GM19240 (cell line): ENCODE results near the gene TSPAN32.
"Not testable (repeated sequence)": the region's sequence is repeated elsewhere in the genome, so short reads cannot be mapped to it uniquely, and the experiment has no call there.

ENCODE experiments used
- DNase-seq: peaks from one replicate; pipeline ENCODE4 v3.0.0; 2011; ENCODE audit warnings: low spot score; ENCODE audit not compliant: insufficient read length

TSPAN32 gene

DNA sequence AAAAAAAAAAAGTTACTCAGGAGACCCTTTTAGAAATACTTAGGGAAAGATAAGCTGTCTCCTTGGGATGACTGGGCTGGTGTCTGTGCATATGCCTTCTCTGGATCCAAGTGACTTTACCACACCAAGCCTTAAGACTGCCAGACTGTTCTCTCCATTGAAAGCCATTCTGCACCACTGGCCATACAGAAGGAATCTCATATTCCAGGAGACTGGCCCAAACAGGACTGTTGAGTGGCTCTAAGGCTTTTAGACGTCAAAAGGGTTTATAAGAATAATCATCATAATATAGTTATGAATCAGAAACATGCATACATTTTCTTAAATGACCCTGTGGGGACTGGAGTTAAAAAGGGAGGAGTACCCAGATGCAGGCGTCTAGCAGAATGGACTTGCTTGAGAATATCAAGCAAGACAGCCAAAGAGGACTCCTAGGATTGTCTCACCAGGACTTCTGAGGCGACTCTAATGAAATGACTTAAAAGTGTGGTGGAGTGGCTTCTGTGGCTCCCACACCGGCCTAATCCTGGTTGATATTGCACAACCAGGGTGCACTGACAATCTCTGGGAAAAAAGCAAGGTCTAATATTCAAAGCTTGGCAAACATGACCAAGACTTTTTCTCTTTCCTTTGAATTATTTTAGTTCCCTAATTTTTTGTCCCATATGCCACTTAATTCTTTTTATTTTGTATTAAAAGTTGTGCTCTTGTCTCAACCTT is 31.8 kb downstream of the TSPAN32 start:
- not testable (repeated sequence) for DNase-seq

DNA sequence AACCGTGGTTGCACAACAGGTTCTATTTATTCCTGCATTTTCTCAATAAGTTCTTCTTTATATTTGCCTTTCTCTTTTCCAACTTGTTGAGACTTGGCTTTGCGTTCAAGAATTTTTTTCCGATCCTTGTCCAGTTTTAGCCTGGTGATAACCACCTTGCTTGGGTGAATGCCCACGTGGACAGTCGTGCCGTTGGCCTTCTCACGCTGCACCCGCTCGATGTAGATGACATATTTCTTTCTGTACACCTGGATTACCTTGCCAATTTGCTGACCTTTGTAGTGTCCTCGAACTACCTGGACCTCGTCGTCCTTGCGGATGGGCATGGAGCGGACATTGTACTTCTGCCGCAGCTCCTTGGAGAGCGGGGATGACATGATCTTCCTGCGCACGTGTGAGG is 33.5 kb downstream of the TSPAN32 start:
- not testable (repeated sequence) for DNase-seq

DNA sequence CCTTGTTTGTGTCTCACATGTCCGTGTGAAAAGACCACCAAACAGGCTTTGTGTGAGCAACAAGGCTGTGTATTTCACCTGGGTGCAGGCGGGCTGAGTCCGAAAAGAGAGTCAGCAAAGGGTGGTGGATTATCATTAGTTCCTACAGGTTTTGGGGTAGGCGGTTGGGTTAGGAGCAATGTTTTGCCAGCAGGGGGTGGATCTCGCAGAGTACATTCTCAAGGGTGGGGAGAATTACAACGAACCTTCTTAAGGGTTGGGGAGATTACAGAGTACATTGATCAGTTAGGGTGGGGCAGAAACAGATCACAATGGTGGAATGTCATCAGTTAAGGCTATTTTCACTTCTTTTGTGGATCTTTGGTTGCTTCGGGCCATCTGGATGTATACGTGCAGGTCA is 36.9 kb downstream of the TSPAN32 start:
- not testable (repeated sequence) for DNase-seq

DNA sequence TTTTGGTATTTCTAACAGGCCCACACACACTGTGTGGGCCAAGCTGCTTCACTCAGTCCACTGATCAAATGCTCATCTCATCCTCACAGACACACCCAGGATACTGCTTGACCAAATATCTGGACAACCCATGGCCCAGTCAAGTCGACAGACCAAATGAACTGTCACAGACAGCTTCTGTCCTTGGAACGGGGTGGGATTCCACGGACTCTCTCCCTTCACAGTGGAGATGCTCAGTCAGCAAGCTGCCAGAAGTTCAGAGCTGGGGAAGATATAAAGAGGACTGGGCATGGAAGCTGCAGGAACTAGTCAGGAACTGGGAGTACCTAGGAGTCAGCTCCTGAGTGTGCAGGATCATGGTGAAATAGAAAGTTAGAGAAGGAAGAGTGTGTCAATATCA is 40.7 kb downstream of the TSPAN32 start:
- no peak for DNase-seq

DNA sequence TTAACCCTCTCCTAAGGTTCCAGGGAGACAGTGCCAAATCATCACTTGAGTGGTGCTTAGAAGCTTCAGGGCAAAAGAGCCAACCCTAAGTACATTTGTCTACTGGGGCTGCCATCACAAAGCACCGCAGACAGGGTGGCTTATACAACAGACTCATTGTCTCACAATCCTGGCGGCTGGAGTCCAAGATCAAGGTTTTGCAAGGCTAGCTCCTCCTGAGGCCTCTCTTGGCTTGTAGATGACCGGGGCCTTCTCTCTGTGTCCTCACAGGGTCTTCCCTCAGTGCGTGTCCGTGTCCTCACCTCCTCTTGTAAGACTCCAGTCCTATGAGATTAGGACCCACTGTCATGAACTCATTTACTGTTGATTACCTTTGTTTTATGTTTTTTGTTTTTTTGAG is 41.2 kb downstream of the TSPAN32 start:
- DNase-seq: no peak

DNA sequence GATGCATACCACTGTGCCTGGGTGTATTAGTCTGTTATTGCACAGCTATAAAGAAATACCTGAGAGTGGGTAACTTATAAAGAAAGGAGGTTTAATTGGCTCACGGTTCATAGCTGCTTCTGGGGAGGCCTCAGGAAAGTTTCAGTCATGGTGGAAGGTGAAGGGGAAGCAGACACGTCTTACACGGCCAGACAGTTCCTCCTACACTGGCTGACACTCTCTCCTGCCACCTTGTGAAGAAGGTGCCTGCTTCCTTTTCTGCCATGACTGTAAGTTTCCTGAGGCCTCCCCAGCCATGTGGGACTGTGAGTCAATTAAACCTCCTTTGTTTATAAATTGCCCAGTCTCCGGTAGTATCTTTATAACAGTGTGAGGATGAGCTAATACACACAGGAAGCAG is 41.7 kb downstream of the TSPAN32 start:
- DNase-seq: no peak

DNA sequence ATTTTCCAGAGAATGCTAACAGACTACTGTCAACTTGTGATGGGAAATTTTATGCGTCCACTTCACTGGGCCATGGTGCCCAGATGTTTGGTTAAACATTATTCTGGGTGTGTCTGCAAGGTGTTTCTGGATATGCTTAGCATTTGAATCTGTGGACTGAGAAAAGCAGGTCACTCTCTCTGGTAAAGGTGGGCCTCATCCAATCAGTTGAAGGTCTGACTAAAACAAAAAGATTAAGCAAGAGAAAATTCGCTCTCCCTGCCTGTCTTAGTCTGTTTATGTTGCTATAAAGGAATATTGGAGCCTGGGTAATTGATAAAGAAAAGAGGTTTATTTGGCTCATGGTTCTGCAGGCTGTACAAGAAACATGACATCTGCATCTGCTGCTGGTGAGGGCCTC is 43.2 kb downstream of the TSPAN32 start:
- no peak for DNase-seq

DNA sequence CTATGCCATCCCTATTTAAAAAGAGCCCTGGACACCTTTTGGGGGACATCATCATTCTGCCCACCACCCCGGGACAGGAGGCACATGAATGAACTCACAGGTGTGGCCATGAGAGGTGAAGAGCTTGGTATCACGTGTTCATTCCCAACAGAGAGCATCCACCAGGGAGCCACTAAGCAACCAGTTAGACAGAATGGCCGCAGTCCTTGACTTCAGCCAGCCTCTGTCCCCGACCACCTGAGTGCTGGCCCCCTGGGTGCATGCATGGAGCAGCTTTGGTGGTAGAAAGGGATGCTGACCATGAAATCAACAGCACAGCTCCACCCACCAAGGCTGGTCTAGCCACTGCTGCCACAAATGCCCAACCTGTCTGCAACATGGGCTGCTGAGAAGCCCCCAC is 44.2 kb downstream of the TSPAN32 start:
- DNase-seq: no peak

DNA sequence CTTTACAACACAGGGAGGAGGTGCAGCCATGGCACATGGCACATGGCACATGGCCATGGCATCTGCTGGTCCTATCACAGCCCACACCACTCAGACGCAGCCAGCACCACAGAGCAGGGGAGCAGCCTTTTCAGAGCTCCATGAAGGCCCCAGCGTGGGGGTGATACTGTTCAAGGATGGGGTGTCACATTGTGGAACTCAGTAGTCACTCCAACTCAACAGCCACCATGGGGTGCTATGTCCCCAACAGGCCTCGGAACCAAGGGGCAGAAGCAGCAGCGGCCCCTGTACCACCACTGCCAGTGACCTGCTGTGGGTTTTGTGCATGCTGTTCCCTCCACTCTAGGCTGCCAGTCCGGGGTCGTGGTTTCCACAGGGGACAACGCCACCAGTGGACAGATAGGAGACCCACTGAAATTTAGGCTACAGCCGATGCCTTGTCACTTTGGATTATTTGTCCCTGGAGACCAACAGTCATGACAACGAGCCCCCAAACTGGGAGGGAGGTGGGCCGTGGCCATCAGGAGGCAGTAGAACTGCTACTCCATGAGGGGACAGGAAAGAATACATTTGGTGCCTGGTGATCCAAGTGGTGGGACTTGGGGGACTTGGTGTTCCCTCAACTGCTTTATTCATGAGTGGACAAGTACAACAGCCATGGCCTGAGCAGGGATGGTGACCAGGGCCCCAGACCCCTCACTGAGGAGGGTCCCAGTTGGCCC is 44.9 kb downstream of the TSPAN32 start:
- DNase-seq: no peak

DNA sequence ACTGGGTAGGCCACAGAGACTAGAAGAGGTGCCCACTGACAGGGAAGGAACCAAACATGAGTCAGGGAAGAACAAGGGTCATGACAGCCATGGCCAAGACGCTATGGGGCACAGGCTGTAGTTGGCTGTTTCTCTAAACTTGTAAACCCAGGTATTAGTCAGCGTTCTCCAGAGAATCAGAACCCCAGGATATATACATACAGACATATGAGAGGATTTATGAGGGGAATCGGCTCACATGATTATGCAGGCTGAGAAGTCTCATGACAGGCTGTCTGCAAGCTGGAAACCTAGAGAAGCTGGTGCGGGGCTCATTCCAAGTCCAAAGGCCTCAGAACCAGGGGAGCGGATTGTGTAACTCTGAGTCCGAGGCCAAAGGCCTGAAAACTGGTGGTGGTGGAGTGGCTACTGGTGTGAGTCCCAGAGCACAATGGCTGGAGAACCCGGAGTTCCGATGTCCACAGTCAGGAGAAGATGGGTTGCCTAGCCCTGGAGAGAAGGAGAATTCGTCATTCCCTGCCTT is 45.6 kb downstream of the TSPAN32 start:
- no peak for DNase-seq

DNA sequence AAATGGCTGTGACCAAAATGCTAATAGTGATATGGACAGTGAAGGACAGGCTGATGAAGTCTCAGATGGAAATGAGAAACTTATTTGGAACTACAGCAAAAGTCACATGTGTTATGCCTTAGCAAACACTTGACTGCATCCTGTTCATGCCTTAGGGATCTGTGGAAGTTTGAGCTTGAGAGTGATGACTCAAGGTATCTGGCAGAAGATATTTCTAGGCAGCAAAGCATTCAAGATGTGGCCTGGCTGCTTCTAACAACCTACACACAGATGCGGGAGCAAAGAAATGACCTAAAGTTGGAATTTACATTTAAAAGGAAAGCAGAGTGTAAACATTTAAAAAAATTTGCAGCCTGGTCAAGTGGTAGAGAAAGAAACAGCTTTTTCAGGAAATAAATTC is 47.2 kb downstream of the TSPAN32 start:
- no peak for DNase-seq

DNA sequence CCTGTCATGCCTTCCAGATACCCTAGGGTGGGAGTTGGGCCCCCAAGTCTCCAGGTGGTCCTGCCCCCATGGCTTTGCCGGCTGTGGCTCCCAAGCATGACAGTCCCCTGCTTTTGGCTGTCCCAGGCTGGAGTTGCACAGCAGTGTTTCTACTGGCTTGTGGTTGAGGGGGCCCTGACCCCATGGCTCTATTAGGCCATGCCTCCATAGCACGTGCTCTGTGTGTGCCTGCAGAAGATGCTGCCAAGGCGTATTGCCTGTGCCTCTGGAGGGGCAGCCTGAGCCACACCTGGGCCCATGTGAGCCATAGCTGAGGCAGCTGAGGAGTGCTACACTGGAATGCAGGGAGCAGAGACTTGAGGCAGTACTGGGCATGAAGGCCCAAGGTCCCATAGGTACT is 49.9 kb downstream of the TSPAN32 start:
- no peak for DNase-seq

DNA sequence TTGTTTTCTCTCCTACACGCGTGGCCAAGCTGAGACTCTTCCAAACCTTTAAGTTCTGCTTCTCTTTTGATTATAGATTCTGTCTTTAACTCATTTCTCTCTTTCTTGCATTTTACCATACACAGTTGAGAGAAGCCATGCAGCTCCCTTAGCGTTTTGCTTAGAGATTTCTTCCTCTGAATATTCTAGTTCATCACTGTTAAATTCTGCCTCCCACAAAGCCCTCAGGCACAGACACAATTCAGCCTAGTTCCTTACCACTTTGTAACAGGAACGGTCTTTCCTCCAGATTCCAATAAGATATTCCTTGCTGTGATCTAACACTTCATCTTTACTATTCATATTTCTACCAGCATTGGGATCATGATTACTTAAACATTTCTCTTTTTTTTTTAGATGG is 50.6 kb downstream of the TSPAN32 start:
- DNase-seq: no peak

DNA sequence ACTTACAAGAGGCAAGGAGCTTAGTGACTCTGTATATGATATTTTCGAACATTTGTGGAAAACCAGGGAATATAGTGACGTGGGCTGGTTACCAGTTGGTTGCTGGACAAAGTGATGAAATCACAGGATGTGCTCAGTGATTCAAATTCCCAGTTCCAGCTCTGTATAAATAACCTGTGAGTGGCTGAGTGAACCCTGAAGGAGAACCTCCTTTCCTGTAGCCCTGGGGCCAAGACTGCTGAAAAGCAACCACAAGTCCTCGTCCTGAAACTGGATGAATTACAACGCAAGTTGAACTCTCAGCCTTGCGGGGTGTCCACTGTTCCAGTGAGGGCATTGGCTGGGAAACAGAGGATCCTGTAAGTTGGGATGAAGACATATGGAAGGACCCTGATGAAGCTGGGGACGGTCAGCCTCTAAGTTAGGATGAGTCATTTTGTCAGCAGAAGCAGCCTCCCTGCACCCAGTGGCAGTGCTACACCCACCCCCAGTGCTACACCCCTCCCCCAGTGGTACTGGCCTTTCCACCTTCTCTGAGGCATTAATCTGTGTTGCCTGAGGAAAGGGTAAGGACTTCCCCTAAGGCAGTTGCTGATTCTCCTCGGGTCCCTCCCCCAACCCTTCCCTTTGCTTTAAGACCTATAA is 53.3 kb downstream of the TSPAN32 start:
- DNase-seq: no peak

DNA sequence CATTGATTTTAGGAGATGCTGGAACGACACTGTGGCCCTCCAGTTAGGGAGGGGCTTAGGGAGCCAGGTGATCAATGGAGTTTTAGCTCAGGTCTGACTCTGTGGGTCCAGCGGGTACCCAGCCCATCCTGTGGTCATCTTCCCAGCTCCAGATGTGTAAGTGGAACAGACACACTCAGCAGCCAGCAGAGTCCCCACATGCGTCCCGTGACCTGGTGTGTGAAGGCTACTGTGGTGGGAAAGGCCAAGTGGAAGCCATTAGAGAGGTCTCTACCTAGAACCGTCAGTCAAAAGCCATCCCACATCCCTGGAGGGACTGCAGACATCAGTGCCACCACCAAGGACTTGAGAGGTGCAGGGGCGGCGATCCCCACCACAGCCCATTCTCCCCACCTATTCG is 55.4 kb downstream of the TSPAN32 start:
- no peak for DNase-seq

DNA sequence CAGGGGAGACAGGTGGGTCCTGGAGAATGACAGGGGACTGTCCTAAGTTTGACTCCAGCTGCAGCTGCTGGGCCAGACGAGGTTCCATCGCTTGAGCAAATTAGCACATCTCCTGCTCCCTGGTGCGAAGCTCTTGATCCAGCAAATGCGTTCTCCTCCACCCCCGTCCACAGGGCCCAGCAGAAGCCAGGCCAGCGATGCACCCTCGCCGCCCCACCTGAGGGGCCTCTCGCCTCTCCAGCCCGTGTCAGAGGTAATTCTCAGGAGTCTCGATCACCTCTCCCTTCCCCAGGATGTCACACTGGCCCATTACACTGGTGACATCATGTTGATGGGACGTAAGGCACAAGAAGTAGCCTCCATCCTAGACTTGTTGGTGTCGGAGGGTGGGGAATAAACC is 55.8 kb downstream of the TSPAN32 start:
- DNase-seq: not testable (repeated sequence)

DNA sequence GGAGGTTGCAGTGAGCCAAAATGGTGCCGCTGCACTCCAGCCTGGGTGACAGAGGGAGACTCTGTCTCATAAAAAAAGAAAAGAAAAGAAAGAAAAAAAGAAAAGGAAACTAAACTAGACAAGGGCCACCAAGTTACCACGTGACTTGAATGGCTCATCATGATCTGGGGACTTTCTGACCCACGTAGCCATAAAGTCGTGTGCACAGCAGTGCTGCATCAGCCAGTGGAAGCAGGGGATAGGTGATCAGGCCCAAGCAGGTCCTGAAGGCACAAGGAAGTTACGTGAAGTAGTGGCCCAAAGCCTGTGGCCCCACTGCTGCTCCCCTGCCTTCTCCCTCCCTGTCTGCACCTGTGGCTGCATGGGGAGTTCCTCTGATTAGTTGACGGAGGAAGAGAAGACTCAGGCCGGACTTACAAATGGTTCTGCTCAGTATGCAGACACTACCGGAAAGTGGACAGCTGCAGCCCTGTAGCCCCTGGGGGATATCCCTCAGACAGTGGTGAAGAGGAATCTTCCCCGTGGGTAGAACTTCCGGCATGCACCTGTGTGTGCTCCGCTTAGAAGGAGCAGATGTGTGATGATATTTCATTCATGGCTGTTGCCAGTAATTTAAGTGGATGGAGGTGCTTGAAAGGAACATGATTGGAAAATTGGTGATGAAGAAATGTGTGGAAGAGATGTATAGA is 57.1 kb downstream of the TSPAN32 start:
- no peak for DNase-seq

DNA sequence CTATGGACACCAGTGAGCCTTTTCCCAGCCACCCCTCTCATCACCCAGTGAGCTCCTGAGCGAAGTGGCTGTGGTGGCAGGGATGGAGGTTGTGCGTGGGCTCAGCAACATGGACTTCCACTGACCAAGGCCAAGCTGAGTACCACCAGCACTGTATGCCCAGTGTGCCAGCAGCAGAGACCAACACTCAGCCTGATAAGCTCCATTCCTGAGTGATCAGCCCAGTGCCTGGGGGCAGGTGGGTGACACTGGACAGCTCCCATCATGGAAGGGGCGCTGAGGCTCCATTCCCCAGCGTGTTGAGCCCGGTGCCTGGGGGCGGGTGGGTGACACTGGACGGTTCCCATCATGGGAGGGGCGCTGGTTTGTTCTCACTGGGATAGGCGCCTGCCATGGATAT is 57.7 kb downstream of the TSPAN32 start:
- DNase-seq: no peak

DNA sequence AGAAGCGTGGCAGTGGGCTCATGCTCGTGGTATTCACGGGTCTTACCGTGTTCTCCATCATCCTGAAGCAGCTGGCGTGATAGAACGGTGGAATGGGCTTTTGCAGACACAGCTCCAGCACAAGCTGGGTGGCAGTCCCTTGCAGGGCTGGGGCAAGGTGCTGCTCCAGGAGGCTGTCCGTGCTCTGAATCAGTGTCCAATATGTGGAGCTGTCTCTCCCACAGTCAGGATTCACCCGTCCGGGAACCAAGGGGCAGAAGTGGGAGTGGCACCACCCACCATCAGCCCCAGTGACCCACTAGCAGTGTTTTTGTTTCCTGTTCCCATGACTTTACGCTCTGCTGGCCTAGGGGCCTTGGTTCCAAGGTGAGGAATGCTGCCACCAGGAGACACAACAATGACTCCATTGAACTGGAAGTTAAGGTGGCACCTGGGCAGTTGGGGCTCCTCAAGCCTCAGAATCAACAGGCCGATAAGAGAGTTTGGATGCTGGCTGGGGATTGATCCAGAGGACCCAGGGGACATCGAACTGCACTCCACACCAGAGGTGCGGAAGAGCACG is 58.3 kb downstream of the TSPAN32 start:
- no peak for DNase-seq

DNA sequence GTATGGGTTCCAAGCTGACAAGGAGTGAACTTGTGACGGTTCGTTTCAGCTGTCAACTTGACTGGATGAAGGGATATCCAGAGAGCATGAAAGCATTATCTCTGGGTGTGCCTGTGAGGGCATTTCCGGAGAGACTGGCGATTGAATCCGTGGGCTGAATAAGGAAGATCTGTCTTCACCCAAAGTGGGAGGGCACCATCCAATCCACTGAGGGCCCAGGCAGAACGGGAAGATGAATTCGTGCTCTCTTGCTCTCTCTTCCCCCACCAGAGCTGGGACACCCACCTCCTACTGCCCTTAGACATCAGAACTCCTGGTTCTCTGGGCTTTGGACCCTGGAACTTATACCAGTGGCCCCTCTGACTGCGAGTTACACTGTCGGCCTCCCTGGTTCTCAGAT is 59.8 kb downstream of the TSPAN32 start:
- DNase-seq: no peak

DNA sequence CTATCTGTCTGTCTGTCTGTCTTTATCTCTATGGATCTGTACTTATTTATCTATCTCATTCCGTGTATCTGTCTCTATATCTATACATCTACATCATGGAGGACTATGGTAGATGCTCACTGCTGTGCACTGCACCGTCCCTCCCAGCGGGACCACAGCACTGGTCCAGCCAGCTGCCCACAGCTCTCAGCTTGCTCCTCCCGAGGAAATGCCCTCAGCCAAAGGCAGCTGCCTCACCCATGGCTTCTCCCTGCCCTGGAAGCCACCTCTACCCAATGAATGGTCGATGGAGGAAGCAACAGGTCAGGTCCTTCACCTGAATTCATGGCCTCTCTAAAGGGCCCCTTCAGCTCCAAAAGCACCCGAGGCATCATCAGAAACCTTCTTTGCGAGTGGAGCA is 60.6 kb downstream of the TSPAN32 start:
- no peak for DNase-seq

DNA sequence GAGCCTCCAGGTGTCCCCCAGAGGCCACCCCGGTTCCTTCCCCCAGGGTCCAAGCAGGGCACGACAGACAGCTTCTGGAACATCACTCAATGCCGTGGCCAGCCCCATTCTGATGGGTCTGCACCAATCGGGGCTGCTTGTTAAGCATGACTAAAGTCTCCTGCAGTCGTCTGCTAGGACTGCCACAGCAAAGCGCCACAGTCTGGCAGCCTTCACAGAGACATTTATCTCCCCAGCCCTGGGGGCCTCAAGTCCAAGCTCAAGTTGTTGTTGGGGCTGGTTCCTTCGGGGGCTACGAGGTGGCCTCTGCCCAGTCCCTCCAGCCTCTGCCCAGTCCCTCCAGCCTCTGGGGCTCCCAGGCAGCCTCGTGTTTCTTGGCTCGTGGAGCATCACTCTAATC is 61.3 kb downstream of the TSPAN32 start:
- DNase-seq: no peak
